ENCODE measurements around the gene CIAO1.
"Not testable (repeated sequence)": the region's sequence is repeated elsewhere in the genome, so short reads cannot be mapped to it uniquely, and the experiment has no call there.

CIAO1 gene

GRCh38 chr2:96291751-96292150 is 25.7 kb downstream of the CIAO1 start:
- ATAC-seq: no peak
- TF ChIP-seq ISL1 (CRISPR knock-in tag; IDR thresholded peaks at IDR 0.05): no peak
- TF ChIP-seq, protein P1, sequence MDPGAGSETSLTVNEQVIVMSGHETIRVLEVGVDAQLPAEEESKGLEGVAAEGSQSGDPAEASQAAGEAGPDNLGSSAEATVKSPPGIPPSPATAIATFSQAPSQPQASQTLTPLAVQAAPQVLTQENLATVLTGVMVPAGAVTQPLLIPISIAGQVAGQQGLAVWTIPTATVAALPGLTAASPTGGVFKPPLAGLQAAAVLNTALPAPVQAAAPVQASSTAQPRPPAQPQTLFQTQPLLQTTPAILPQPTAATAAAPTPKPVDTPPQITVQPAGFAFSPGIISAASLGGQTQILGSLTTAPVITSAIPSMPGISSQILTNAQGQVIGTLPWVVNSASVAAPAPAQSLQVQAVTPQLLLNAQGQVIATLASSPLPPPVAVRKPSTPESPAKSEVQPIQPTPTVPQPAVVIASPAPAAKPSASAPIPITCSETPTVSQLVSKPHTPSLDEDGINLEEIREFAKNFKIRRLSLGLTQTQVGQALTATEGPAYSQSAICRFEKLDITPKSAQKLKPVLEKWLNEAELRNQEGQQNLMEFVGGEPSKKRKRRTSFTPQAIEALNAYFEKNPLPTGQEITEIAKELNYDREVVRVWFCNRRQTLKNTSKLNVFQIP (CRISPR knock-in tag; IDR thresholded peaks at IDR 0.05; ENCODE audit: borderline replicate concordance, low read depth): no peak
- no peak for TF ChIP-seq RARB (CRISPR knock-in tag; IDR thresholded peaks at IDR 0.05)
- TF ChIP-seq ESRRG (CRISPR knock-in tag; IDR thresholded peaks at IDR 0.05): no peak
- TF ChIP-seq SNAI2 (CRISPR knock-in tag; IDR thresholded peaks at IDR 0.05): no peak
- TF ChIP-seq ZNF70 (CRISPR knock-in tag; IDR thresholded peaks at IDR 0.05): no peak
- TF ChIP-seq TOX (CRISPR knock-in tag; IDR thresholded peaks at IDR 0.05; ENCODE audit: borderline replicate concordance): no peak

DNA sequence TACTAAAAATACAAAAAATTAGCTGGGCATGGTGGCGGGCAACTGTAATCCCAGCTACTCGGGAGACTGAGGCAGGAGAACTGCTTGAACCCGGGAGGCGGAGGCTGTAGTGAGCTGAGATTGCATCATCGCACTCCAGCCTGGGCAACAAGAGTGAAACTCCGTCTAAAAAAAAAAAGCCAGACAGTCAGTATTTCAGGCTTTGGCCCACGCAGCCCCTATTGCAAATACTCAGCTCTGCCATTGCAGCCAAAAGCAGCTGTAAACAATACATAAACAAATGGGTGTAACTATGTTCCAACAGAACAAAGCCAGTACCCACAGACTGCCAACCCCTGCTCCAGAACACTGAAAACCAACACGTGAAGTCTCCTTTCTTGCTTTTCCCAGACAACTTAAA is 28.2 kb downstream of the CIAO1 start:
- ATAC-seq: not testable (repeated sequence)

DNA sequence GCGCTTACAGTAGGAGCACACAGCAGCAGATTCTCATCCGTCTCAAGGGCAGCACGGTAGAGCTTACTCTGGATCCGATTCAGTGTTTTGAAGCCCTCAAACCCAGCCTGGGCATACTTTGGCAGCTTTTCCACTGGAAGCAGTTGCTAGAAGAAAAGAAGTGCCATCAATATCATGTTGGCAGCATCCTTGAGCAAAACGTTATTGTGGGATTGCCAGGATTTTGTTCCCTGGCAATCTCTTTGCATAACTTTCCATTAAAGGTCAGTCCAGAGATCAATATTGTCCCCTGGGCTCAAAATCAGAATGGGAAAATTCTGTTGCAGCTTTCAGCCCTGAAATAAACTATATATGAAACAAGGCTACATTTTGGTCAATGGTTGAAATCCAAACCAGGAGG is 30.9 kb downstream of the CIAO1 start:
- TF ChIP-seq PPARA (CRISPR knock-in tag; IDR thresholded peaks at IDR 0.05; ENCODE audit: borderline replicate concordance): no peak
- ATAC-seq: no peak

- no peak for TF ChIP-seq ZNF565 (CRISPR knock-in tag; conservative IDR thresholded peaks at IDR 0.05; ENCODE audit: low read depth)
- TF ChIP-seq GLIS3 (CRISPR knock-in tag; IDR thresholded peaks at IDR 0.05): no peak
- TF ChIP-seq, protein P2, sequence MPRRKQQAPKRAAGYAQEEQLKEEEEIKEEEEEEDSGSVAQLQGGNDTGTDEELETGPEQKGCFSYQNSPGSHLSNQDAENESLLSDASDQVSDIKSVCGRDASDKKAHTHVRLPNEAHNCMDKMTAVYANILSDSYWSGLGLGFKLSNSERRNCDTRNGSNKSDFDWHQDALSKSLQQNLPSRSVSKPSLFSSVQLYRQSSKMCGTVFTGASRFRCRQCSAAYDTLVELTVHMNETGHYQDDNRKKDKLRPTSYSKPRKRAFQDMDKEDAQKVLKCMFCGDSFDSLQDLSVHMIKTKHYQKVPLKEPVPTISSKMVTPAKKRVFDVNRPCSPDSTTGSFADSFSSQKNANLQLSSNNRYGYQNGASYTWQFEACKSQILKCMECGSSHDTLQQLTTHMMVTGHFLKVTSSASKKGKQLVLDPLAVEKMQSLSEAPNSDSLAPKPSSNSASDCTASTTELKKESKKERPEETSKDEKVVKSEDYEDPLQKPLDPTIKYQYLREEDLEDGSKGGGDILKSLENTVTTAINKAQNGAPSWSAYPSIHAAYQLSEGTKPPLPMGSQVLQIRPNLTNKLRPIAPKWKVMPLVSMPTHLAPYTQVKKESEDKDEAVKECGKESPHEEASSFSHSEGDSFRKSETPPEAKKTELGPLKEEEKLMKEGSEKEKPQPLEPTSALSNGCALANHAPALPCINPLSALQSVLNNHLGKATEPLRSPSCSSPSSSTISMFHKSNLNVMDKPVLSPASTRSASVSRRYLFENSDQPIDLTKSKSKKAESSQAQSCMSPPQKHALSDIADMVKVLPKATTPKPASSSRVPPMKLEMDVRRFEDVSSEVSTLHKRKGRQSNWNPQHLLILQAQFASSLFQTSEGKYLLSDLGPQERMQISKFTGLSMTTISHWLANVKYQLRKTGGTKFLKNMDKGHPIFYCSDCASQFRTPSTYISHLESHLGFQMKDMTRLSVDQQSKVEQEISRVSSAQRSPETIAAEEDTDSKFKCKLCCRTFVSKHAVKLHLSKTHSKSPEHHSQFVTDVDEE (CRISPR knock-in tag; IDR thresholded peaks at IDR 0.05): no peak
- TF ChIP-seq SNAI2 (CRISPR knock-in tag; IDR thresholded peaks at IDR 0.05): no peak
- no peak for TF ChIP-seq PPARA (CRISPR knock-in tag; IDR thresholded peaks at IDR 0.05; ENCODE audit: borderline replicate concordance)
- no peak for TF ChIP-seq ZFP30 (CRISPR knock-in tag; IDR thresholded peaks at IDR 0.05)
- no peak for TF ChIP-seq CSDC2 (CRISPR knock-in tag; IDR thresholded peaks at IDR 0.05)
- no peak for TF ChIP-seq OSR1 (CRISPR knock-in tag; IDR thresholded peaks at IDR 0.05)
- no peak for TF ChIP-seq ZC3H10 (CRISPR knock-in tag; IDR thresholded peaks at IDR 0.05)
- ATAC-seq: no peak
Observed at GRCh38 chr2:96301865-96302264, 35.8 kb downstream of the CIAO1 start.

DNA sequence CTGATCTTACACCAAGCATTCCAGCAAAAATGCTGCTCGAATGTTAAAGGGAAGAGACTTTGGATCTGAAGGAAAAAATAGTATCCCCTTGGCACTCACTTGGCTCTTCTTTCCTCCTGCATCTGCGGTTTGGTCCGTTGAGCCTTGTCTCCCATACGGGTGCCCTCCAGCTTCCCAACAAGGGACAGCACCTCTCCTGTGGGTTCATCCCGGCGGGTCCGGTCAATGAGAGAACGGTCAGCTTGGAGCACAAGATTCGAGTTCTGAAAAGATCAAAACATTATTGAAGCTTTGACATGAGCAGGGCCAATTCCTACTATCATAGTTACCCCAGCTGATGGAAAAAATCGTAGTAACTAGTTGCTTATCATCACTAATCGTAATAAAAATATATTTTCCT is 38.6 kb downstream of the CIAO1 start:
- TF ChIP-seq TCF4 (CRISPR knock-in tag; IDR thresholded peaks at IDR 0.05; ENCODE audit: borderline replicate concordance) (no peak), TOX (CRISPR knock-in tag; IDR thresholded peaks at IDR 0.05; ENCODE audit: borderline replicate concordance) (no peak), BACH2 (CRISPR knock-in tag; IDR thresholded peaks at IDR 0.05; ENCODE audit: borderline replicate concordance) (no peak), ESRRG (CRISPR knock-in tag; IDR thresholded peaks at IDR 0.05) (no peak), ZNF8 (CRISPR knock-in tag; IDR thresholded peaks at IDR 0.05) (no peak), ZFP3 (CRISPR knock-in tag; IDR thresholded peaks at IDR 0.05) (no peak), ZFP30 (CRISPR knock-in tag; IDR thresholded peaks at IDR 0.05) (no peak), RARB (CRISPR knock-in tag; IDR thresholded peaks at IDR 0.05) (no peak), GLIS3 (CRISPR knock-in tag; IDR thresholded peaks at IDR 0.05) (no peak), ISL1 (CRISPR knock-in tag; IDR thresholded peaks at IDR 0.05) (no peak), ARNTL (CRISPR knock-in tag; IDR thresholded peaks at IDR 0.05; ENCODE audit: borderline replicate concordance, low read depth) (no peak), PATZ1 (CRISPR knock-in tag; IDR thresholded peaks at IDR 0.05; ENCODE audit: borderline replicate concordance) (no peak), CSDC2 (CRISPR knock-in tag; IDR thresholded peaks at IDR 0.05) (no peak), PPARA (CRISPR knock-in tag; IDR thresholded peaks at IDR 0.05; ENCODE audit: borderline replicate concordance) (no peak), ZNF565 (CRISPR knock-in tag; conservative IDR thresholded peaks at IDR 0.05; ENCODE audit: low read depth) (no peak)
- TF ChIP-seq, protein P2 (CRISPR knock-in tag; IDR thresholded peaks at IDR 0.05): no peak
- TF ChIP-seq, protein P3, sequence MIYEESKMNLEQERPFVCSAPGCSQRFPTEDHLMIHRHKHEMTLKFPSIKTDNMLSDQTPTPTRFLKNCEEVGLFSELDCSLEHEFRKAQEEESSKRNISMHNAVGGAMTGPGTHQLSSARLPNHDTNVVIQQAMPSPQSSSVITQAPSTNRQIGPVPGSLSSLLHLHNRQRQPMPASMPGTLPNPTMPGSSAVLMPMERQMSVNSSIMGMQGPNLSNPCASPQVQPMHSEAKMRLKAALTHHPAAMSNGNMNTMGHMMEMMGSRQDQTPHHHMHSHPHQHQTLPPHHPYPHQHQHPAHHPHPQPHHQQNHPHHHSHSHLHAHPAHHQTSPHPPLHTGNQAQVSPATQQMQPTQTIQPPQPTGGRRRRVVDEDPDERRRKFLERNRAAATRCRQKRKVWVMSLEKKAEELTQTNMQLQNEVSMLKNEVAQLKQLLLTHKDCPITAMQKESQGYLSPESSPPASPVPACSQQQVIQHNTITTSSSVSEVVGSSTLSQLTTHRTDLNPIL (CRISPR knock-in tag; IDR thresholded peaks at IDR 0.05; ENCODE audit: low read depth): no peak
- TF ChIP-seq, protein P1 (CRISPR knock-in tag; IDR thresholded peaks at IDR 0.05; ENCODE audit: borderline replicate concordance, low read depth): no peak
- ATAC-seq: no peak
